NB4 (cell line): Measurements from ENCODE around the gene TMA7.

Source experiments
- CTCF ChIP-seq: IDR thresholded peaks from one replicate; pipeline ENCODE4 v1.5.1; 2012; ENCODE audit warnings: low read depth, low read length
- MAX ChIP-seq: IDR thresholded peaks from 2 replicates; pipeline ENCODE4 v1.6.1; 2011; ENCODE audit warnings: low read depth, low read length
- MYC ChIP-seq: IDR thresholded peaks from 2 replicates; pipeline ENCODE4 v1.6.1; 2011; ENCODE audit warnings: low read depth, low read length
- POLR2A ChIP-seq: IDR thresholded peaks from 2 replicates; pipeline ENCODE4 v1.6.1; 2011; ENCODE audit warnings: mild to moderate bottlenecking; ENCODE audit not compliant: insufficient read length; ENCODE audit errors: extremely low read depth

GRCh38 chr3:48428088-48428571 is 11.9 kb upstream of the TMA7 start:
- TF ChIP-seq CTCF (no peak), POLR2A (no peak), MYC (no peak), MAX (no peak)
